ENCODE measurements around the gene PDC. TPM values are rescaled to one million over a fixed set of nuclear protein-coding genes. Genes with fewer than 3 reads are reported as not detected.

PDC gene
- not detected in 2 replicates for total RNA-seq (2014; rRNA removed; shearing (Covaris generic))

- no peaks in the 10 kb centered on the region for H3K27me3 ChIP-seq (ENCODE audit: control insufficient read depth, insufficient read depth, low read length)
- H3K4me3 ChIP-seq (ENCODE audit: insufficient read depth, low read depth, low read length) = no peak within 1 kb of the TSS
- DNase-seq = no peak
- H3K36me3 ChIP-seq (replicated peaks; ENCODE audit: control insufficient read depth, insufficient read depth, low read length) = no peaks in the 10 kb centered on the region
Observed at GRCh38 chr1:186461014-186461413, at the start of gene PDC. TSS of gene PDC (minus strand) at chr1:186461114. CDS start at chr1:186449459, 11,655 bp downstream.

DNA sequence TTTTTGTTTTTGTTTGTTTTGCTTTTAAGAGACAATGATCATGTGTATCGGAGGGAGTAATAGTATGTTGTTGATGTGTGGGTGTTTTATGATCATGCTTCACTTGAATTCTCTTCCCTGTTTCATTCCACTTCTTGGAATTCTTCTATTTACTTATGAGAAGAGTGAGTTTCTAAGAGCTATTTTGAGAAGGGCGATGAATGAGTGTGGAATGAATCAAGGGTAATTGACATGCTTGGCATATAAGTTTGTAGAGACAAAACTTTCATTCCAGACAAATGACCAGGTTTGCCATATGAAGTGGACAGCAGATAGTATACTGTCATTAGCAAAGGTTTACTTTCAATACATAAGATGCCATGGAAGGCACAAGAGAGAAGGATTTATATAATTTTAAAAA lies 42.3 kb upstream of the PDC start:
- DNase-seq = no peak
- Histone ChIP-seq H3K36me3 (replicated peaks; ENCODE audit: control insufficient read depth, insufficient read depth, low read length) (no peaks in the 10 kb centered on the region), H3K4me3 (ENCODE audit: insufficient read depth, low read depth, low read length) (no peak overlapping the region), H3K27me3 (ENCODE audit: control insufficient read depth, insufficient read depth, low read length) (no peaks in the 10 kb centered on the region)

DNA sequence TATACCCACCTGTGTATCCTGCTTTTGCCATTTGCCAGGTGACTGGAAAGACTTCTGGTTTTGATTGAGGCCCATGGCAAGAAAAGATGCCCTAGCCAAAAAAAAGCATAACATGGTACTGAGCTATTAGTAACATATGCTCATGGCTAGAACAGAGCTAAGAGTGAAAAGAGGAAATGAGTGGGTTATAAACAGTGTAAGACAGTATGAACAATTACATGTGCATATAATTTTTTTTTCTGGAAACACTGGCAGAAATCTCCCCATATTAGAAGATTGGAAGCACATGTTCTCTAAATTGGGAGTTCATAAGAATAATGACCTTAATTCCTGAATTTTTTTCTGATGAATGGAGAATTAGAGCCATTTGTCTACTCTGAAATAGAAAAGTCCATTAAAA lies 41.2 kb upstream of the PDC start:
- no peaks in the 10 kb centered on the region for H3K27me3 ChIP-seq (ENCODE audit: control insufficient read depth, insufficient read depth, low read length)
- no peak for DNase-seq
- no peak overlapping the region for H3K4me3 ChIP-seq (ENCODE audit: insufficient read depth, low read depth, low read length)
- no peaks in the 10 kb centered on the region for H3K36me3 ChIP-seq (replicated peaks; ENCODE audit: control insufficient read depth, insufficient read depth, low read length)

DNA sequence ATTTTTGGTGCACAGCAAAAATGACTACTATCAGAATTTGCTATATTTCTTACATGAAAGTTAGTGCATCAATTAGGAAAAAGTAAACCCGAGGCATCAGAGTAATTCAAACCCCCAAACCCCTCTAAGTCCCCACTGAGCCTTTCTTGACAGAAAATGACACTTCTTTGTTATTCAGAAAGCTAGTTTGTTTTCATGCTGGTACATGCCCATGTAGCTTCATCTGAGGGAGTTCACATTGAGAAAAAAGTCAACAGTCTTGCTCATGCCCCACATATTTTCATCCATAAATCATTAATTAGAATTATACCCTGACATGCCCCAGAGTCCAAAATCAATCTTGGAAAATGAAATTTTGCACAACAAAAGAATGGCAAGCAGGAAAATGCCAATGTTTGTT lies 39.9 kb upstream of the PDC start:
- Histone ChIP-seq H3K4me3 (ENCODE audit: insufficient read depth, low read depth, low read length) (no peak overlapping the region), H3K27me3 (ENCODE audit: control insufficient read depth, insufficient read depth, low read length) (no peaks in the 10 kb centered on the region), H3K36me3 (replicated peaks; ENCODE audit: control insufficient read depth, insufficient read depth, low read length) (no peaks in the 10 kb centered on the region)
- peak; percentile 0 for DNase-seq

DNA sequence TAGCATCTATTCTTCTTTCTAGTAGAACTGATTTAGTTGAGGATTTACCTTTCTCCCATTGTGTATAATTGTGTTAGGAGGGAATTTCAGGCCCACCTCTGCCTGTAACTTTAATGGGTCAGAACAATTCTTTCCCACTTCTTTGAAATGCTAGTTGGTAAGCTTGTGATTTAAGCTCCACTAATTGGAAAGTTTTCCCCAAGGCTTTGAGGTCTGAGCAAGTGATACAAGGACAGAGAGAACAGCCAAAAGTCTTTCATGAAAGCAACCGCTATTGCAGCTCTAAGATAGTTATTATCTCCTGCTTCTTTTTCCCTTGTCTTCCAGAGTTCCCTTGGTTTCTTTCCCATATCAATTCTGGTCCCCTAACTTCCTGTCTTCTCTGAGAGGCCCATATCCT lies 38.7 kb upstream of the PDC start:
- DNase-seq = no peak
- no peak overlapping the region for H3K4me3 ChIP-seq (ENCODE audit: insufficient read depth, low read depth, low read length)
- H3K27me3 ChIP-seq (ENCODE audit: control insufficient read depth, insufficient read depth, low read length) = no peaks in the 10 kb centered on the region
- H3K36me3 ChIP-seq (replicated peaks; ENCODE audit: control insufficient read depth, insufficient read depth, low read length) = no peaks in the 10 kb centered on the region

GRCh38 chr1:186498695-186499389 lies 37.9 kb upstream of the PDC start:
- no peak for DNase-seq
- Histone ChIP-seq H3K27me3 (ENCODE audit: control insufficient read depth, insufficient read depth, low read length) (no peaks in the 10 kb centered on the region), H3K4me3 (ENCODE audit: insufficient read depth, low read depth, low read length) (no peak overlapping the region), H3K36me3 (replicated peaks; ENCODE audit: control insufficient read depth, insufficient read depth, low read length) (no peaks in the 10 kb centered on the region)

- Histone ChIP-seq H3K4me3 (ENCODE audit: insufficient read depth, low read depth, low read length) (no peak overlapping the region), H3K36me3 (replicated peaks; ENCODE audit: control insufficient read depth, insufficient read depth, low read length) (no peaks in the 10 kb centered on the region), H3K27me3 (ENCODE audit: control insufficient read depth, insufficient read depth, low read length) (no peaks in the 10 kb centered on the region)
- no peak for DNase-seq
Observed at GRCh38 chr1:186498071-186498470, 37.2 kb upstream of the PDC start.

DNA sequence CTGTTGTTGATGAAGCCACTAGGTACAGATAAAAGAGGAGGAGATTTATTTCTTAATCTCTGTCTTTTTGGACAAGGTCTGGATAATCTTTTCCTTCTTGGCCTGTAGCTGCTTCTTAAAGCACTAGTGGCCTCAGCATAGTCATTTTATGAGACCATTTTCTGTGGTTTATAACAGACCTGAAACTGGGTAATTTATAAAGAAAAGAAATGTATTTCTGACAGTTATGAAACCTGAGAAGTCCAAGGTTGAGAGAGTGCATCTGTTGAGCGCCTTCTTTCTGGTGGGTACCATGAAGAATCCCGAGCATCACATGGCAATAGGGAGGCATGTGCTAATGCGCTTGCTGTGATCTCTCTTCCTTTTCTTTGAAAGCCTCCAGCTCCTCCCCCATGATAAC lies 36.7 kb upstream of the PDC start:
- DNase-seq = no peak
- Histone ChIP-seq H3K27me3 (ENCODE audit: control insufficient read depth, insufficient read depth, low read length) (no peaks in the 10 kb centered on the region), H3K36me3 (replicated peaks; ENCODE audit: control insufficient read depth, insufficient read depth, low read length) (no peaks in the 10 kb centered on the region), H3K4me3 (ENCODE audit: insufficient read depth, low read depth, low read length) (no peak overlapping the region)

- Histone ChIP-seq H3K36me3 (replicated peaks; ENCODE audit: control insufficient read depth, insufficient read depth, low read length) (no peaks in the 10 kb centered on the region), H3K4me3 (ENCODE audit: insufficient read depth, low read depth, low read length) (no peak overlapping the region), H3K27me3 (ENCODE audit: control insufficient read depth, insufficient read depth, low read length) (no peaks in the 10 kb centered on the region)
- DNase-seq = no peak
Observed at GRCh38 chr1:186496171-186496851, 35.4 kb upstream of the PDC start.

DNA sequence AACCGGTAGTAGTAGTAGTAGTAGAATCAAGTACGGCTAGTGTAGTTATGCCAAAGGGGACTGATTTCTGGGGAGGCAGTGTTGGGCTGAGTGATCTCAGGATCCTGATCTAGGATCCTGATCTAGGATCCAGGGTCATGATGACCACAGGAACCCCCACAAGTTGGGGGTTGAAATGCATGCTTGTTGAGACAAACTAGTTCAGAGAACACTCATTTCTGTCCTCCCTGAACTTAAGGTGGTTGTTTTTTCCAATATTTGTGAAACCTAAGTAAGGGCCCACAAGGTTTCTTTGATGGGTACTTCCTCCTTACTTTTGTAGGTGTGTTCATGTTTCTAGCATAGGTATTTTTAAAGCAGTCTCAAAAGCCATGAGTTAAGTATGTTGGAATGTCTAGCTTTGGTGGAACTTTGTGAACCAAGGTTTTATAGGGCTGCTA lies 33.9 kb upstream of the PDC start:
- Histone ChIP-seq H3K36me3 (replicated peaks; ENCODE audit: control insufficient read depth, insufficient read depth, low read length) (no peaks in the 10 kb centered on the region), H3K4me3 (ENCODE audit: insufficient read depth, low read depth, low read length) (no peak overlapping the region), H3K27me3 (ENCODE audit: control insufficient read depth, insufficient read depth, low read length) (no peaks in the 10 kb centered on the region)
- no peak for DNase-seq

DNA sequence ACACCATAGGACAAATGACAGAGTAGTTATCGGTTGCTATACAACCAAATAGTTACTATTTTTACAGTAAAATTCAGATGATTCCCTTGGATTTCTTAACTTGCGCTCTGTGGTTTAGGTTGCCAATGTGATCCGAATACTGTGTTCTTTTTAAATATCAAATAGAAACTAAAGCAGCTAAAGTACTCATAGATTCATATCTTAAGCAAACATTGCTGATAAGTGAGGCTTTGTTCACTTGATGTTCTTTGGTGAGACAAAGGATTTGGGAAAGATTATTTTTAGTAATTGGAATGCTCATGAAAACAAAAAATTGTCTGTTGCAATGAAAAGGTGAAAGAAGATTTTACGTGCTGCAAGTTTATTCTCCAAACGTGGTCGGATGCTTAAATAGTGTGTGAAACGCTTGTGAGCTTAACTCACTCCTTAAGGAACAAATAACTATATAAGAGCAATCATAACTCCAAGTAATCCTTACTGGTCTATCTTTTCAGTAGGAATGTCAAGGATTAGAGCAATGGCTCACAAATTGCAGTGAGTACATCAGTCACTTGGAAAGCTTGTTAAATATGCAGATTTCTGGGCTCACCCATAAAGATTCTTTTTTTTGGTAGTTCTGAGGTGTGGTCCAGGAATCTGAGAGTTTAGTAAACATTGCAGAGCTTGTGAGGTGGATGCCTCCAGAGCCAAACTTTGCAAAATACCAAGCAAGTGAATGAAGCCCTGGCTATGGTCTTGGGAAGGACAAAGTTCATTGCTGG lies 31.8 kb upstream of the PDC start:
- no peaks in the 10 kb centered on the region for H3K27me3 ChIP-seq (ENCODE audit: control insufficient read depth, insufficient read depth, low read length)
- no peak overlapping the region for H3K4me3 ChIP-seq (ENCODE audit: insufficient read depth, low read depth, low read length)
- no peak for DNase-seq
- H3K36me3 ChIP-seq (replicated peaks; ENCODE audit: control insufficient read depth, insufficient read depth, low read length) = no peaks in the 10 kb centered on the region

GRCh38 chr1:186491336-186491735 lies 30.4 kb upstream of the PDC start:
- no peak for DNase-seq
- no peaks in the 10 kb centered on the region for H3K27me3 ChIP-seq (ENCODE audit: control insufficient read depth, insufficient read depth, low read length)
- no peaks in the 10 kb centered on the region for H3K36me3 ChIP-seq (replicated peaks; ENCODE audit: control insufficient read depth, insufficient read depth, low read length)
- H3K4me3 ChIP-seq (ENCODE audit: insufficient read depth, low read depth, low read length) = no peak overlapping the region

DNA sequence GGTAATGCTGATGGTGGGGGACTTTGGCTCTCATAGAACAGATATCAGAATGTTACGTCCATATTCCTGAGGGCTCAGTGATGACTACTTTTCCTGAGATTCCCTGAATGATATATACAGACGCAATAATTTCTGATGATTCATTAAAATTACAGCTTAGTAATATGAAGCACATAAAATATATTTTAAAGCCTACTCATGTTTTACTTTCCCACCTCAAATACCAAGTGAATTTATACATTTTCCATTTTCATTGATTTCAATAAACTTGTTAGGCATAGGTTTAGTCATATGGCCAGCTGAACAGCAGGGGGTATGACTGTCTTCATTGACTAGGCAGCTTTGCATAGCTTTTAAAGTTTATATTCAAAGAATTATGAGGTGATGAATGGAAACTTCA lies 26.2 kb upstream of the PDC start:
- Histone ChIP-seq H3K27me3 (ENCODE audit: control insufficient read depth, insufficient read depth, low read length) (no peaks in the 10 kb centered on the region), H3K4me3 (ENCODE audit: insufficient read depth, low read depth, low read length) (no peak overlapping the region), H3K36me3 (replicated peaks; ENCODE audit: control insufficient read depth, insufficient read depth, low read length) (no peaks in the 10 kb centered on the region)
- DNase-seq = no peak

- Histone ChIP-seq H3K27me3 (ENCODE audit: control insufficient read depth, insufficient read depth, low read length) (no peaks in the 10 kb centered on the region), H3K36me3 (replicated peaks; ENCODE audit: control insufficient read depth, insufficient read depth, low read length) (no peaks in the 10 kb centered on the region)
- no peak for DNase-seq
Observed at GRCh38 chr1:186486061-186486460, 25.1 kb upstream of the PDC start.

DNA sequence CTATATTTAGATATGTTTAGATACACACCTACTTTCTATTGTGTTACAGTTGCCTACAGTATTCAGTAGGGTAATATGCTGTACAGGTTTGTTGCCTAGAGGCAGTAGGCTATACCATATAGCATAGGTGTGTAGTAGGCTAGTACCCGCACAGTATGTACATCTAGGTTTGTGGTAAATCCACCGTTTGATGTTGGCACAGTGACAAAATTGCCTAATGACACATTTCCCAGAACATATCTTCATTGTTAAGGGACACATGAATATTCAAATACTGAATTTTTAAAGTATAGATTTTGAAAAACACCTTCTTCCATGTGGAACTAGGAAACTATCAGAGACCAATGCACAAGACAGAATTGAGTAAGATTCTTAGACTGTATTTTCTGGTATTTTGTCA lies 22.6 kb upstream of the PDC start:
- Histone ChIP-seq H3K27me3 (ENCODE audit: control insufficient read depth, insufficient read depth, low read length) (no peaks in the 10 kb centered on the region; the same call in 1 of the 2 replicates), H3K36me3 (replicated peaks; ENCODE audit: control insufficient read depth, insufficient read depth, low read length) (no peaks in the 10 kb centered on the region), H3K4me3 (ENCODE audit: insufficient read depth, low read depth, low read length) (no peak overlapping the region)
- no peak for DNase-seq

More at GRCh38 chr1:186486061-186486460, 25.1 kb upstream of the PDC start:
- H3K4me3 ChIP-seq (ENCODE audit: insufficient read depth, low read depth, low read length) = no peak overlapping the region
